Caco-2 (cell line): ENCODE data around the gene TAF4B. TPM values are rescaled to one million over a fixed set of nuclear protein-coding genes. Genes with fewer than 3 reads are reported as not detected.
"Not testable (repeated sequence)": the region's sequence is repeated elsewhere in the genome, so short reads cannot be mapped to it uniquely, and the experiment has no call there.

Experiments
- BruUV-seq: library from RNA; stranded (reverse); fragments of 400-500 nt; replicated peaks from 2 replicates; lab custom pipeline; 2021; lab: Mats Ljungman, UMichigan
- CTCF ChIA-PET: fragments of 300-600 bp; sonication (Branson Sonifier 250); formaldehyde crosslinking; loops from one replicate; lab custom pipeline; 2022; ENCODE audit warnings: antibody characterized with exemption; lab: Charles Lee
- POLR2A ChIA-PET: fragments of 300-600 bp; sonication (Branson Sonifier 250); formaldehyde crosslinking; loops from one replicate; lab custom pipeline; 2022; ENCODE audit warnings: antibody characterized with exemption; lab: Charles Lee
- DNase-seq, 2 experiments: peaks; one replicate each; pipeline versions ENCODE4 v3.0.0 to v3.0.0-alpha.2; 2020 to 2022
- H3K27me3 ChIP-seq: replicated peaks from 2 replicates; pipeline ENCODE4 v1.6.0; 2011; ENCODE audit warnings: low read length; ENCODE audit not compliant: control insufficient read depth, insufficient read depth
- H3K36me3 ChIP-seq: 2 replicates; pipeline ENCODE4 v1.5.1; 2011; ENCODE audit warnings: low read length; ENCODE audit not compliant: control insufficient read depth, insufficient read depth
- H3K4me1 ChIP-seq: fragments of 250-450 bp; sonication (Bioruptor Pico); 2 replicates; pipeline ENCODE4 v1.5.1; 2020; ENCODE audit warnings: mild to moderate bottlenecking
- H3K4me3 ChIP-seq: 2 replicates; pipeline ENCODE4 v1.5.1; 2011; ENCODE audit warnings: low read depth, mild to moderate bottlenecking, control low read depth, low read length
- H3K9me3 ChIP-seq: fragments of 250-450 bp; sonication (Bioruptor Pico); 2 replicates; pipeline ENCODE4 v1.5.1; 2020; ENCODE audit warnings: mild to moderate bottlenecking, moderate library complexity
- H3K27ac Mint-ChIP-seq: one replicate; pipeline ENCODE4 v1.8.0; 2022; ENCODE audit warnings: mixed read lengths; ENCODE audit not compliant: unreplicated experiment
- H3K27me3 Mint-ChIP-seq: one replicate; pipeline ENCODE4 v1.8.0; 2022; ENCODE audit warnings: mixed read lengths; ENCODE audit not compliant: insufficient read depth, unreplicated experiment
- H3K36me3 Mint-ChIP-seq: one replicate; pipeline ENCODE4 v1.8.0; 2022; ENCODE audit warnings: mild to moderate bottlenecking, mixed read lengths; ENCODE audit not compliant: insufficient read depth, unreplicated experiment
- H3K4me1 Mint-ChIP-seq: one replicate; pipeline ENCODE4 v1.8.0; 2022; ENCODE audit warnings: low read depth, mixed read lengths; ENCODE audit not compliant: unreplicated experiment
- H3K4me3 Mint-ChIP-seq: one replicate; pipeline ENCODE4 v1.8.0; 2022; ENCODE audit warnings: mild to moderate bottlenecking, moderate library complexity, mixed read lengths; ENCODE audit not compliant: unreplicated experiment
- H3K9me3 Mint-ChIP-seq: one replicate; pipeline ENCODE4 v1.8.0; 2022; ENCODE audit warnings: mixed read lengths; ENCODE audit not compliant: unreplicated experiment
- CTCF ChIP-seq, 2 experiments: fragments of 200-600 bp in 1 of 2; IDR thresholded peaks; 1 replicate in 1 of 2; 2 replicates in 1 of 2; pipeline versions ENCODE4 v1.5.1 to v1.8.0; 2011 to 2022; ENCODE audit warnings: antibody characterized with exemption in 1 of 2, control low read depth in 1 of 2, inconsistent platforms in 1 of 2, low read depth in 1 of 2, low read length in 1 of 2, mild to moderate bottlenecking in 1 of 2, moderate library complexity in 1 of 2; ENCODE audit not compliant: insufficient read depth in 1 of 2, severe bottlenecking in 1 of 2, unreplicated experiment in 1 of 2
- intact Hi-C: fragments of 100-400 bp; cut with micrococcal nuclease; formaldehyde crosslinking; loops from one replicate; pipeline ENCODE4 v1.10.0; 2022; ENCODE audit not compliant: unreplicated experiment
- total RNA-seq: library from RNA; stranded (reverse); gene quantifications from 2 replicates; pipeline ENCODE4 v1.2.3, GENCODE V29; 2022

Gene TAF4B
- total RNA-seq, 1 experiment from 2014 or later: 2.6 TPM

- Histone ChIP-seq H3K9me3 (no peaks in the 10 kb centered on the region), H3K27me3 (no peaks in the 10 kb centered on the region), H3K36me3 (no peaks in the 10 kb centered on the region), H3K4me1 (no peaks in the 10 kb centered on the region), H3K4me3 (no peak overlapping the region)
- Mint-ChIP-seq H3K4me1 (no peaks in the 10 kb centered on the region), H3K27me3 (no peaks in the 10 kb centered on the region), H3K36me3 (no peaks in the 10 kb centered on the region), H3K27ac (no peak overlapping the region), H3K9me3 (no peaks in the 10 kb centered on the region), H3K4me3 (no peak overlapping the region)
- intact Hi-C loops: no loop called here
- ChIA-PET POLR2A (no interaction called here), CTCF (no interaction called here)
- no TSS peak for BruUV-seq
- DNase-seq: no peak
- no peak for TF ChIP-seq CTCF (IDR thresholded peaks at IDR 0.05; ENCODE audit: insufficient read depth in 1 of 2, low read depth in 1 of 2, low read length in 1 of 2, severe bottlenecking in 1 of 2, unreplicated experiment in 1 of 2)
Observed at GRCh38 chr18:26252411-26252810, 26.2 kb downstream of the TAF4B start.

GRCh38 chr18:26254808-26255207, 28.6 kb downstream of the TAF4B start:
- H3K4me1 Mint-ChIP-seq, H3K4me3 Mint-ChIP-seq, BruUV-seq, H3K9me3 ChIP-seq, DNase-seq, H3K36me3 Mint-ChIP-seq, H3K9me3 Mint-ChIP-seq, H3K27me3 ChIP-seq, POLR2A ChIA-PET, H3K4me1 ChIP-seq, H3K36me3 ChIP-seq, H3K27me3 Mint-ChIP-seq, H3K4me3 ChIP-seq, CTCF ChIA-PET, H3K27ac Mint-ChIP-seq, intact Hi-C loops: not testable (repeated sequence)

- Histone ChIP-seq H3K4me1 (no peaks in the 10 kb centered on the region), H3K4me3 (no peak overlapping the region), H3K9me3 (no peaks in the 10 kb centered on the region), H3K27me3 (no peaks in the 10 kb centered on the region), H3K36me3 (no peaks in the 10 kb centered on the region)
- Mint-ChIP-seq H3K9me3 (no peaks in the 10 kb centered on the region), H3K4me3 (peak overlapping the region; percentile 41), H3K36me3 (no peaks in the 10 kb centered on the region), H3K27me3 (no peaks in the 10 kb centered on the region), H3K4me1 (no peaks in the 10 kb centered on the region), H3K27ac (no peak overlapping the region)
- DNase-seq: no peak
- ChIA-PET CTCF (no interaction called here), POLR2A (no interaction called here)
- BruUV-seq: no TSS peak
- no peak for TF ChIP-seq CTCF (IDR thresholded peaks at IDR 0.05; ENCODE audit: insufficient read depth in 1 of 2, low read depth in 1 of 2, low read length in 1 of 2, severe bottlenecking in 1 of 2, unreplicated experiment in 1 of 2)
- intact Hi-C loops: no loop called here
Observed at GRCh38 chr18:26255695-26256622, 29.7 kb downstream of the TAF4B start.
